Kidney epithelial cell (primary cell): ENCODE measurements around the gene NMRK2. TPM values are rescaled to one million over a fixed set of nuclear protein-coding genes. Genes with fewer than 3 reads are reported as not detected.

ENCODE experiments used
- DNase-seq: peaks from one replicate; pipeline ENCODE4 v3.0.0-alpha.2; 2010; ENCODE audit warnings: low read depth
- H3K27me3 ChIP-seq: 2 replicates; pipeline ENCODE4 v1.6.0; 2011; ENCODE audit warnings: low read length; ENCODE audit not compliant: control insufficient read depth, insufficient read depth
- H3K36me3 ChIP-seq: 2 replicates; pipeline ENCODE4 v1.5.1; 2011; ENCODE audit warnings: low read length; ENCODE audit not compliant: control insufficient read depth, insufficient read depth
- H3K4me3 ChIP-seq: 2 replicates; pipeline ENCODE4 v1.5.1; 2011; ENCODE audit warnings: low read depth, mild to moderate bottlenecking, control low read depth, low read length
- CTCF ChIP-seq: IDR thresholded peaks from 2 replicates; pipeline ENCODE4 v1.5.1; 2011; ENCODE audit warnings: mild to moderate bottlenecking, moderate library complexity, low read length, control low read depth, inconsistent platforms; ENCODE audit not compliant: insufficient read depth, poor library complexity, severe bottlenecking
- total RNA-seq: library from RNA; depleted of rRNA; stranded (reverse); fragments of >200 nt; gene quantifications from 2 replicates; pipeline ENCODE4 v1.2.3, GENCODE V29; 2015

Gene NMRK2
- total RNA-seq, 1 donor from 2014 or later, result not detected

- TF ChIP-seq CTCF, result no peak
- no peak for DNase-seq
- H3K36me3 ChIP-seq, result no peaks in the 10 kb centered on the region
- H3K27me3 ChIP-seq, result no peaks in the 10 kb centered on the region
- H3K4me3 ChIP-seq, result no peak overlapping the region
Measured at GRCh38 chr19:3898426-3898825, 34.4 kb upstream of the NMRK2 start.

- DNase-seq, result no peak
Measured at GRCh38 chr19:3899531-3900294, 33.2 kb upstream of the NMRK2 start.

GRCh38 chr19:3902317-3902973, 30.4 kb upstream of the NMRK2 start:
- Histone ChIP-seq H3K36me3 (no peaks in the 10 kb centered on the region), H3K27me3 (no peaks in the 10 kb centered on the region), H3K4me3 (no peak overlapping the region)
- no peak for TF ChIP-seq CTCF
- no peak for DNase-seq

More at GRCh38 chr19:3899531-3900294, 33.2 kb upstream of the NMRK2 start:
- Histone ChIP-seq H3K4me3 (no peak overlapping the region), H3K27me3 (no peaks in the 10 kb centered on the region), H3K36me3 (no peaks in the 10 kb centered on the region)
- no peak for TF ChIP-seq CTCF

- no peak for DNase-seq
- TF ChIP-seq CTCF, result no peak
- H3K27me3 ChIP-seq, result no peaks in the 10 kb centered on the region
- no peaks in the 10 kb centered on the region for H3K36me3 ChIP-seq
- no peak overlapping the region for H3K4me3 ChIP-seq
Measured at GRCh38 chr19:3904233-3904632, 28.6 kb upstream of the NMRK2 start.

GRCh38 chr19:3907626-3908265, 25.1 kb upstream of the NMRK2 start:
- TF ChIP-seq CTCF, result no peak
- Histone ChIP-seq H3K4me3 (no peak overlapping the region), H3K27me3 (no peaks in the 10 kb centered on the region), H3K36me3 (no peaks in the 10 kb centered on the region)
- DNase-seq, result no peak
